ENCODE results near the gene TNFRSF11A.

Gene TNFRSF11A

GRCh38 chr18:62324917-62325805 lies at the start of gene TNFRSF11A:
Gene TNFRSF11A (plus strand): TSS chr18:62325310. CDS start chr18:62325353, 43 bp downstream.
- peak; percentile 53 for DNase-seq

GRCh38 chr18:62277045-62277444 lies 48.1 kb upstream of the TNFRSF11A start:
- DNase-seq, result no peak

GRCh38 chr18:62279561-62279960 lies 45.5 kb upstream of the TNFRSF11A start:
- DNase-seq, result no peak

GRCh38 chr18:62280058-62280457 lies 45.1 kb upstream of the TNFRSF11A start:
- no peak for DNase-seq

GRCh38 chr18:62280786-62281185 lies 44.3 kb upstream of the TNFRSF11A start:
- DNase-seq, result no peak

- no peak for DNase-seq
These were observed 43.4 kb upstream of the TNFRSF11A start for GRCh38 chr18:62281684-62282083.

GRCh38 chr18:62282188-62282629 lies 42.9 kb upstream of the TNFRSF11A start:
- DNase-seq, result no peak

GRCh38 chr18:62284637-62285036 lies 40.5 kb upstream of the TNFRSF11A start:
- DNase-seq, result no peak

GRCh38 chr18:62285281-62285680 lies 39.8 kb upstream of the TNFRSF11A start:
- no peak for DNase-seq

- DNase-seq, result no peak
These were observed 37.1 kb upstream of the TNFRSF11A start for GRCh38 chr18:62287781-62288664.

GRCh38 chr18:62288665-62289008 lies 36.5 kb upstream of the TNFRSF11A start:
- DNase-seq, result no peak

- DNase-seq, result no peak
These were observed 36.1 kb upstream of the TNFRSF11A start for GRCh38 chr18:62289047-62289446.

GRCh38 chr18:62294073-62294472 lies 31.0 kb upstream of the TNFRSF11A start:
- DNase-seq, result no peak

GRCh38 chr18:62300359-62300963 lies 24.6 kb upstream of the TNFRSF11A start:
- DNase-seq, result no peak

- no peak for DNase-seq
These were observed 23.8 kb upstream of the TNFRSF11A start for GRCh38 chr18:62301322-62301721.

- no peak for DNase-seq
These were observed 12.3 kb upstream of the TNFRSF11A start for GRCh38 chr18:62312851-62313250.

GRCh38 chr18:62318228-62319180 lies 6.6 kb upstream of the TNFRSF11A start:
- DNase-seq, result no peak

- DNase-seq, result no peak
These were observed 3.9 kb upstream of the TNFRSF11A start for GRCh38 chr18:62321201-62321600.

- no peak for DNase-seq
These were observed 1.5 kb upstream of the TNFRSF11A start for GRCh38 chr18:62323483-62324180.

- no peak for DNase-seq
These were observed 805 bp upstream of the TNFRSF11A start for GRCh38 chr18:62324181-62324828.

Data from activated T-cell treated with anti-CD3 and anti-CD28 coated beads for 4 hours (primary cell).